Activated B cell treated with CpG ODN at 0.5 μM for 24 hours (primary cell): ENCODE measurements around the gene LIFR. TPM values are rescaled to one million over a fixed set of nuclear protein-coding genes. Genes with fewer than 3 reads are reported as not detected.
"Not testable (repeated sequence)": the region's sequence is repeated elsewhere in the genome, so short reads cannot be mapped to it uniquely, and the experiment has no call there.

Source experiments
- ATAC-seq: fragments of 200-7000 bp; cut with Tn5 transposase; one replicate; pipeline ENCODE4 v1.10.0; 2021; ENCODE audit warnings: low read depth, mild to moderate bottlenecking, moderate library complexity
- CTCF ChIA-PET: fragments of 350-600 bp; sonication (Branson Sonifier 250); formaldehyde crosslinking; loops from one replicate; lab custom pipeline; 2021; ENCODE audit warnings: antibody characterized with exemption; lab: Charles Lee
- POLR2A ChIA-PET: fragments of 350-600 bp; sonication (Branson Sonifier 250); formaldehyde crosslinking; loops from one replicate; lab custom pipeline; 2021; ENCODE audit warnings: antibody characterized with exemption; lab: Charles Lee
- DNase-seq: peaks from one replicate; pipeline ENCODE4 v3.0.0; 2022
- H3K27ac Mint-ChIP-seq: one replicate; pipeline ENCODE4 v1.8.0; 2020; ENCODE audit warnings: mixed read lengths
- H3K27me3 Mint-ChIP-seq: one replicate; pipeline ENCODE4 v1.8.0; 2021; ENCODE audit warnings: mixed read lengths
- H3K36me3 Mint-ChIP-seq: one replicate; pipeline ENCODE4 v1.8.0; 2021; ENCODE audit warnings: low read depth, mixed read lengths
- H3K4me1 Mint-ChIP-seq: one replicate; pipeline ENCODE4 v1.8.0; 2021; ENCODE audit warnings: mixed read lengths
- H3K4me3 Mint-ChIP-seq: one replicate; pipeline ENCODE4 v1.8.0; 2020; ENCODE audit warnings: mild to moderate bottlenecking, mixed read lengths
- H3K9me3 Mint-ChIP-seq: one replicate; pipeline ENCODE4 v1.8.0; 2020; ENCODE audit warnings: mixed read lengths
- CTCF ChIP-seq: fragments of 200-600 bp; IDR thresholded peaks from one replicate; pipeline ENCODE4 v1.8.0; 2022; ENCODE audit warnings: antibody characterized with exemption, mild to moderate bottlenecking
- intact Hi-C: fragments of 100-400 bp; cut with micrococcal nuclease; formaldehyde crosslinking; loops from one replicate; pipeline ENCODE4 v1.15.1; 2024
- total RNA-seq: library from RNA; stranded (reverse); gene quantifications from 2 replicates; pipeline ENCODE4 v1.2.3, GENCODE V29; 2022

Gene LIFR
- total RNA-seq, 1 donor from 2014 or later, result not detected

DNA sequence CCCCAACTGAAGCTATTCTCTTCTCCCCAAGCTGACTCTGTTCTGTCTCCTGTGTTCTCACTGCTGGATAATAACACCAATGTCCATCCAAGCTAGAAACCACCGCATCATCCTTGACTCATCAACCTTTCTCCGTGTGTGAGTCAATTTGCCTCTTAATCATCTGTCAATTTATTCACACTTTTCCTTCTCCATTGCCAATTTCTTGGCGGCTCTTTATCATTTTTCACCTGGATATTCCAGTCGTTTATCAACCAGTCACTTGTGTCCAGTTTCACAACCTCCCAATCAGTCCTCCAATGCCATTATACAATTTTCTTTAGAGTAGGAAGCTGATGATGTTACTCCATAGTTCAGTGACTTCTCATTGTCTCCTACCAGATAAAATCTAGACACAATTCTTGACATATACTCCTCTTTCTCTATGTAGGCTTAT, 45.4 kb upstream of the LIFR start:
- DNase-seq, result no peak
- intact Hi-C loops, result no loop called here
- ATAC-seq, result no peak
- Mint-ChIP-seq H3K36me3 (no peaks in the 10 kb centered on the region), H3K4me1 (no peaks in the 10 kb centered on the region), H3K9me3 (no peaks in the 10 kb centered on the region), H3K4me3 (no peak overlapping the region), H3K27me3 (peaks cover 6% of the 10 kb centered on the region), H3K27ac (no peak overlapping the region)
- POLR2A ChIA-PET, result no interaction called here
- CTCF ChIA-PET, result no interaction called here
- TF ChIP-seq CTCF, result no peak

DNA sequence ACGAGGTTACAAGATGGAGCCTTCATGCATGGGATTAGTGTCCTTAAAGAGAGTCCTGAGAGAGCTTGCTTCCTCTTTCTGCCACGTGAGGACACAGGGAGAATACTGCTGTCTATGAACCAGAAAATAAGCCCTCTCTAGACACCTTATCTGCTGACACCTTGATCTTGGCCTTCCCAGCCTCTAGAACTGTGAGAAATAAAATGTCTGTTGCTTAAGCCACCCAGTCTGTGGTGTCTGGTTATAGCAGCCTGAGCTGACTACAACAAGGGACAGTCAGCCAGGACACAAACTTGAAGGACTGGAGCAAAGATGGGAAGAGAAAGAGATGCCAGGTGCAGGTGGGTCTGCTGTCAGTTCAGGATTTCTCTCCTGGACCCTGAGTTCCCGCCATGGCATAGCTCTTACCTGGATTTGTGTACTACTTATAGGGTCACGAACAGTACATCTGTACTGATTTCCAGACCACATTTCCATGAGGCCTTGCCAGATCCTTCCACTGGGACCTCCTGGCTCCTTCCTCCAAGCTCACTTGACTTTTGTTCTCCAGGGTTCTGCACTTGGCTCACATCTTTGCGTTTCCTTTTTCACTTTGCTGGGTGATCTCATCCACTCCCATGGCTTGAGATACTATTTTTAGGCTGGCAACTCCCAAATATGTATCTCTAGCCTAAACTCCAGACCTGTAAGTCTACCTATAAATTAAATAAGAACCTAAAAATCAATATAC, 44.9 kb upstream of the LIFR start:
- ATAC-seq (no peak), DNase-seq (no peak)
- TF ChIP-seq CTCF, result no peak
- intact Hi-C loops, result no loop called here
- Mint-ChIP-seq H3K36me3 (no peaks in the 10 kb centered on the region), H3K9me3 (no peaks in the 10 kb centered on the region), H3K27ac (no peak overlapping the region), H3K27me3 (peaks cover 6% of the 10 kb centered on the region), H3K4me3 (no peak overlapping the region), H3K4me1 (no peaks in the 10 kb centered on the region)
- ChIA-PET POLR2A (no interaction called here), CTCF (no interaction called here)

DNA sequence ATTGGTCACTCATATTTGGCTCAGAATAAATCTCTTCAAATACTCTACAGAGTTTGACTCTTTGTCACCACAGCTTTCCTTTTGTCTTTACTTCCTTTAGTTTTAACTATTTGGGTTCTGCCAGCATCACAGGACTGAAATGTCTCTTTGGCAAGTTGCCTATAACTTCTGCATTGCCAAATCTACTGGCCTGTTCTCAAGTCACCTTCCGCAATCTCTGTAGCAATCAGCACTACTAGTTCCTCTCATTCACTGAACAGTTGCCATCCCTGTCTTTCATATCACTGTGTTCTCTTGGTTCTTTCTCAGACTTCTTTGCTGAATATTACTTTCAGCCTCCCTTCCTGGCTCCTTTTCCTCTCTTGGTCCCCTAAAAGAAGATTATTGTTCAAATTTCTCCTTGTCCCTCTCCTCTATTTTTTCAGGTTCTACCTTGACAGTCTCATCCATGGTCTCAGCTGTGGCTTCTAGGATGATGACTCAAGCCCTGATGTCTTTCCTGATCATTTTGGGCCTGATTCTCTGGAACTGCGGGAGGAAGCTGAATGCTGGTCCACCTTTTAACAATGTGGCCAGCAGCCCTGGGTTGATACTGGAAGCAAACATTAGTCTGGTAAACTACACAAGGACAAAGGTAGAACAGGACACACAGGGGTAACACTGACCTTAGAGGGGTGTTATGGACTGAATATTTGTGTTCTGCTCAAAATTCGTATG, 44.0 kb upstream of the LIFR start:
- Mint-ChIP-seq H3K4me3 (no peak overlapping the region), H3K36me3 (no peaks in the 10 kb centered on the region), H3K9me3 (no peaks in the 10 kb centered on the region), H3K27ac (no peak overlapping the region), H3K27me3 (peaks cover 6% of the 10 kb centered on the region), H3K4me1 (no peaks in the 10 kb centered on the region)
- ChIA-PET CTCF (no interaction called here), POLR2A (no interaction called here)
- ATAC-seq (no peak), DNase-seq (no peak)
- intact Hi-C loops, result no loop called here
- TF ChIP-seq CTCF, result no peak

GRCh38 chr5:38599751-38600150, 43.3 kb upstream of the LIFR start:
- H3K36me3 Mint-ChIP-seq, H3K27ac Mint-ChIP-seq: not testable (repeated sequence)

DNA sequence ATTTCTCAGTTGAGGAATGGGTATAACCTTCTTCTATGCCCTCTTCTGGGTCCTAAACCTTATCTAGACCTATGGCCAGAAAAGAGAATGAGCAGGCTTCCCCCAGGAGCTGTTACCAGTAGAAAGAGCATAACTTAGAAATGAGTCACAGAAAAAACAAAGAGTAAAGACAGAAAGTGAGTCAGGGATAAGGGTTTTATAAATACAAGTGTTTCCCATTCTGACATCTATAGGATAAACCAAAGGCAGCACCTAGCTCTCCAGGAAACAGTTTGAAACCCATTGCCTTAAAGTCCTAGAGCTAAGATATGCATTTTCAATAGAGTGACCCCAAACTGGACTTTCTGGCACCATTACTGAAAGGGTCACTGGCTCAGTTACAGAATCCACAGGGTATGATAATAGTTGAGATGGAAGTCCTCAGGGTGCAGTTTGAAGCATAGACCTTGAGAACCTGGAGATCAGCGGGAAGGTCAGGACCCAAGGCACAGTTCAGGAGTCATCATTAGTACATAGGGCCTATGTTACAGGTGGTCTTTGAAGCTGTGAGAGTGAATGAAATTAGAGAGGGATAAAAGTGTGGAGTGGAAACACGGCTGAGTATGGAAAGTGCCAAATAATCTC, 42.7 kb upstream of the LIFR start:
- H3K4me1 Mint-ChIP-seq, result no peaks in the 10 kb centered on the region
- CTCF ChIA-PET, result no interaction called here
- DNase-seq (no peak), ATAC-seq (no peak)
- no peak overlapping the region for H3K27ac Mint-ChIP-seq
- peaks cover 9% of the 10 kb centered on the region for H3K27me3 Mint-ChIP-seq
- intact Hi-C loops, result no loop called here
- H3K4me3 Mint-ChIP-seq, result no peak overlapping the region
- H3K36me3 Mint-ChIP-seq, result no peaks in the 10 kb centered on the region
- no peak for TF ChIP-seq CTCF
- POLR2A ChIA-PET, result no interaction called here
- H3K9me3 Mint-ChIP-seq, result no peaks in the 10 kb centered on the region

More at GRCh38 chr5:38599751-38600150, 43.3 kb upstream of the LIFR start:
- DNase-seq, intact Hi-C loops, H3K27me3 Mint-ChIP-seq, H3K9me3 Mint-ChIP-seq, POLR2A ChIA-PET, ATAC-seq, H3K4me3 Mint-ChIP-seq, H3K4me1 Mint-ChIP-seq, CTCF ChIA-PET: not testable (repeated sequence)
